ENCODE results near the gene ADAMTS3.

The ADAMTS3 gene

GRCh38 chr4:72255269-72255668, 313.8 kb downstream of the ADAMTS3 start (continued):
- TF ChIP-seq ZNF580 (tag by site-specific recombination; IDR thresholded peaks at IDR 0.05) (no peak), SETDB1 (IDR thresholded peaks at IDR 0.05; ENCODE audit: insufficient read length, low read length) (peak; percentile 55), ZNF18 (tag by site-specific recombination; IDR thresholded peaks at IDR 0.05) (no peak), ZNF658 (tag by site-specific recombination; IDR thresholded peaks at IDR 0.05) (no peak), ZNF792 (tag by site-specific recombination; IDR thresholded peaks at IDR 0.05) (no peak)
- TF ChIP-seq, protein P1, sequence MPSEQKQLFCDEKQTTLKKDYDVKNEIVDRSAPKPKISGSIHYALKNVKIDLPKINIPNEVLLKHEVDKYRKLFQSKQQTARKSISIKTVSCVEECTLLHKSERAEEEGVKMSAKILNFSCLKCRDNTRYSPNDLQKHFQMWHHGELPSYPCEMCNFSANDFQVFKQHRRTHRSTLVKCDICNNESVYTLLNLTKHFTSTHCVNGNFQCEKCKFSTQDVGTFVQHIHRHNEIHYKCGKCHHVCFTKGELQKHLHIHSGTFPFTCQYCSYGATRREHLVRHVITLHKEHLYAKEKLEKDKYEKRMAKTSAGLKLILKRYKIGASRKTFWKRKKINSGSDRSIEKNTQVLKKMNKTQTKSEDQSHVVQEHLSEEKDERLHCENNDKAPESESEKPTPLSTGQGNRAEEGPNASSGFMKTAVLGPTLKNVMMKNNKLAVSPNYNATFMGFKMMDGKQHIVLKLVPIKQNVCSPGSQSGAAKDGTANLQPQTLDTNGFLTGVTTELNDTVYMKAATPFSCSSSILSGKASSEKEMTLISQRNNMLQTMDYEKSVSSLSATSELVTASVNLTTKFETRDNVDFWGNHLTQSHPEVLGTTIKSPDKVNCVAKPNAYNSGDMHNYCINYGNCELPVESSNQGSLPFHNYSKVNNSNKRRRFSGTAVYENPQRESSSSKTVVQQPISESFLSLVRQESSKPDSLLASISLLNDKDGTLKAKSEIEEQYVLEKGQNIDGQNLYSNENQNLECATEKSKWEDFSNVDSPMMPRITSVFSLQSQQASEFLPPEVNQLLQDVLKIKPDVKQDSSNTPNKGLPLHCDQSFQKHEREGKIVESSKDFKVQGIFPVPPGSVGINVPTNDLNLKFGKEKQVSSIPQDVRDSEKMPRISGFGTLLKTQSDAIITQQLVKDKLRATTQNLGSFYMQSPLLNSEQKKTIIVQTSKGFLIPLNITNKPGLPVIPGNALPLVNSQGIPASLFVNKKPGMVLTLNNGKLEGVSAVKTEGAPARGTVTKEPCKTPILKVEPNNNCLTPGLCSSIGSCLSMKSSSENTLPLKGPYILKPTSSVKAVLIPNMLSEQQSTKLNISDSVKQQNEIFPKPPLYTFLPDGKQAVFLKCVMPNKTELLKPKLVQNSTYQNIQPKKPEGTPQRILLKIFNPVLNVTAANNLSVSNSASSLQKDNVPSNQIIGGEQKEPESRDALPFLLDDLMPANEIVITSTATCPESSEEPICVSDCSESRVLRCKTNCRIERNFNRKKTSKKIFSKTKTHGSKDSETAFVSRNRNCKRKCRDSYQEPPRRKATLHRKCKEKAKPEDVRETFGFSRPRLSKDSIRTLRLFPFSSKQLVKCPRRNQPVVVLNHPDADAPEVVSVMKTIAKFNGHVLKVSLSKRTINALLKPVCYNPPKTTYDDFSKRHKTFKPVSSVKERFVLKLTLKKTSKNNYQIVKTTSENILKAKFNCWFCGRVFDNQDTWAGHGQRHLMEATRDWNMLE (tag by site-specific recombination; conservative IDR thresholded peaks at IDR 0.05; ENCODE audit: low read depth), result no peak
- TF ChIP-seq, protein P2, sequence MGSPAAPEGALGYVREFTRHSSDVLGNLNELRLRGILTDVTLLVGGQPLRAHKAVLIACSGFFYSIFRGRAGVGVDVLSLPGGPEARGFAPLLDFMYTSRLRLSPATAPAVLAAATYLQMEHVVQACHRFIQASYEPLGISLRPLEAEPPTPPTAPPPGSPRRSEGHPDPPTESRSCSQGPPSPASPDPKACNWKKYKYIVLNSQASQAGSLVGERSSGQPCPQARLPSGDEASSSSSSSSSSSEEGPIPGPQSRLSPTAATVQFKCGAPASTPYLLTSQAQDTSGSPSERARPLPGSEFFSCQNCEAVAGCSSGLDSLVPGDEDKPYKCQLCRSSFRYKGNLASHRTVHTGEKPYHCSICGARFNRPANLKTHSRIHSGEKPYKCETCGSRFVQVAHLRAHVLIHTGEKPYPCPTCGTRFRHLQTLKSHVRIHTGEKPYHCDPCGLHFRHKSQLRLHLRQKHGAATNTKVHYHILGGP (tag by site-specific recombination; IDR thresholded peaks at IDR 0.05), result no peak

- no peak overlapping the region for H3K4me3 ChIP-seq (ENCODE audit: low read depth, low read length)
- POLR2A ChIA-PET, result no interaction called here
- CTCF ChIA-PET, result no interaction called here
- H3K36me3 ChIP-seq (ENCODE audit: control insufficient read depth in 2 of 2, insufficient read depth in 1 of 2, low read length in 2 of 2), result no peaks in the 10 kb centered on the region
- no peak overlapping the region for H3K27ac ChIP-seq (ENCODE audit: extremely low read depth, low read depth, low read length)
- no peaks in the 10 kb centered on the region for H3K4me1 ChIP-seq (ENCODE audit: control insufficient read depth, insufficient read depth, low read length)
- H3K9me3 ChIP-seq (ENCODE audit: control insufficient read depth, insufficient read depth, low read depth, low read length), result no peaks in the 10 kb centered on the region
- TF ChIP-seq ZXDB (tag by site-specific recombination; IDR thresholded peaks at IDR 0.05) (no peak), YY1 (tag by site-specific recombination; IDR thresholded peaks at IDR 0.05) (no peak), ZNF211 (tag by site-specific recombination; IDR thresholded peaks at IDR 0.05; ENCODE audit: low read depth) (no peak), PRDM2 (tag by site-specific recombination; IDR thresholded peaks at IDR 0.05; ENCODE audit: borderline replicate concordance) (no peak), ZNF433 (tag by site-specific recombination; IDR thresholded peaks at IDR 0.05; ENCODE audit: low read depth) (no peak), ZFP37 (tag by site-specific recombination; IDR thresholded peaks at IDR 0.05) (no peak), ZNF843 (tag by site-specific recombination; IDR thresholded peaks at IDR 0.05) (no peak), PRDM6 (tag by site-specific recombination; IDR thresholded peaks at IDR 0.05) (no peak), ZNF112 (tag by site-specific recombination; IDR thresholded peaks at IDR 0.05) (no peak), ZBTB17 (tag by site-specific recombination; IDR thresholded peaks at IDR 0.05) (no peak), KLF7 (tag by site-specific recombination; IDR thresholded peaks at IDR 0.05; ENCODE audit: borderline replicate concordance) (no peak), YY2 (tag by site-specific recombination; IDR thresholded peaks at IDR 0.05) (no peak)
- TF ChIP-seq, protein P3, sequence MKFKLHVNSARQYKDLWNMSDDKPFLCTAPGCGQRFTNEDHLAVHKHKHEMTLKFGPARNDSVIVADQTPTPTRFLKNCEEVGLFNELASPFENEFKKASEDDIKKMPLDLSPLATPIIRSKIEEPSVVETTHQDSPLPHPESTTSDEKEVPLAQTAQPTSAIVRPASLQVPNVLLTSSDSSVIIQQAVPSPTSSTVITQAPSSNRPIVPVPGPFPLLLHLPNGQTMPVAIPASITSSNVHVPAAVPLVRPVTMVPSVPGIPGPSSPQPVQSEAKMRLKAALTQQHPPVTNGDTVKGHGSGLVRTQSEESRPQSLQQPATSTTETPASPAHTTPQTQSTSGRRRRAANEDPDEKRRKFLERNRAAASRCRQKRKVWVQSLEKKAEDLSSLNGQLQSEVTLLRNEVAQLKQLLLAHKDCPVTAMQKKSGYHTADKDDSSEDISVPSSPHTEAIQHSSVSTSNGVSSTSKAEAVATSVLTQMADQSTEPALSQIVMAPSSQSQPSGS (tag by site-specific recombination; IDR thresholded peaks at IDR 0.05; ENCODE audit: low read depth), result no peak
These were observed 325.4 kb downstream of the ADAMTS3 start for GRCh38 chr4:72243641-72244040.

Measured in HEK293 (cell line).